H54 (cell line): ENCODE results near the gene SPIN2A.
"Not testable (repeated sequence)": the region's sequence is repeated elsewhere in the genome, so short reads cannot be mapped to it uniquely, and the experiment has no call there.

Experiments used
- DNase-seq: peaks from one replicate; pipeline ENCODE4 v3.0.0; 2011; ENCODE audit warnings: low spot score, mixed read lengths; ENCODE audit not compliant: insufficient read length
- FAIRE-seq: peaks from 3 replicates; lab custom pipeline; 2011; peaks lifted over from hg19 to GRCh38; lab: Jason Lieb, UNC
- POLR2A ChIP-seq: IDR thresholded peaks from 2 replicates; pipeline ENCODE4 v1.6.1; 2011; ENCODE audit warnings: low read depth, mild to moderate bottlenecking, low read length

The SPIN2A gene

DNA sequence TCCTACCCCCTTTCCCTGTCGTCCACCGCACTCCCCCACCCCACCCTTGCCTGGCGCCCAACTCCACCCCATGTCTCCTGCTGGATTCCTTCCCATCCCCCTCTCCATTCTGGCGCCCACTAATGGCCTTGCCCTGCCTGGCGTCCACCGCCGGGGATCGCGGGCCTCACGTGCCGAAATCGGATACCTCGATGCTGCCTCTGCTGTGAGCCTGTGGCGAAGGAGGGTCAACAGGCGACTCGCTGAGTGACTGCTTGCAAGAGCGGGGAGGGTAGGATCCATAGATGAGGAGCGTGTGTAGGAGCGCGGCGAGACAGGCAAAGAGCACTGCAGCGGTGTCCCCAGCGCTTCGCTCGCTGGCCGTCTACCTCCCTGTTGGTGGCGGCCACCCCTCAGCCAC, at the start of gene SPIN2A:
SPIN2A (minus strand) TSS at position 325 of the 400 bp plus-strand sequence. CDS start 800 bp downstream, outside the sequence.
- DNase-seq, FAIRE-seq: not testable (repeated sequence)

DNA sequence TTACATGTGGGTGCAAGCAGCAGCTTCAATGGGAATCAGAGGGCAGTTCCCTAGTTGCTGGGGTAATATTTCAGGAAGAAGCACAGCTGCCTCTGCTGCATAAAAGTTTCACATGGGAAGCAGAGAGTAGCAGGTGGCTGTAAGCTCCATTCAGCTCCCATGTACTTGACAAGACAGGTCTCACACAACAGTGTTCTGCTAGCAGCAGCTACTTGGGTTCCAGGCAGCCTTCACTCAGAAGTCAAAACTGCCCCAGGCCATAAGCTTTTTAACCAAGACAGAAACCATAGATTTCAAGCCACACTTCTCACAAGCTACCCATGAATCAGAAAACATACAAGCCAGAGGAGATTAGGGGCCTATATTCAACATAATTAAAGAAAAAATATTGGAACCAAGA, 41.4 kb upstream of the SPIN2A start:
- FAIRE-seq (no peak), DNase-seq (no peak)
- no peak for TF ChIP-seq POLR2A

DNA sequence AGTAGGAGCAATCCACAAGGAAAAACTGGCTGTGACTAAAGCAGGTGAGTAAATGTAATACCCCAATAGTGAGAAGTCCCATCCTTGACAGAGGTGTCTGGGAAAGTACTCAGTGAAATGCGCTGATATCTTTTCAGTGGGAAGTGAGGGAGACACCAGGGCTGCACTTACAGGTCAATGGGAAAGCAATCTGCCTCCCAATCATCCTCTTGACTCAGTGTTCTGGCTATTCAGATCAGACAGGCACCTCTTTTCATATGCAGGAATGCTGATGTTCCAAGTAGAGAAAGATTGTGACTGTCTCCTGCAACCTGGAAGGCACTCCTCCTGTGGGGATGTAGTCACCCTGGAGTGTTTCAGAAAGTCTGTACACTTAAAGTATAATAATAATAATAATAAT, 39.9 kb upstream of the SPIN2A start:
- DNase-seq (no peak), FAIRE-seq (no peak)
- no peak for TF ChIP-seq POLR2A

DNA sequence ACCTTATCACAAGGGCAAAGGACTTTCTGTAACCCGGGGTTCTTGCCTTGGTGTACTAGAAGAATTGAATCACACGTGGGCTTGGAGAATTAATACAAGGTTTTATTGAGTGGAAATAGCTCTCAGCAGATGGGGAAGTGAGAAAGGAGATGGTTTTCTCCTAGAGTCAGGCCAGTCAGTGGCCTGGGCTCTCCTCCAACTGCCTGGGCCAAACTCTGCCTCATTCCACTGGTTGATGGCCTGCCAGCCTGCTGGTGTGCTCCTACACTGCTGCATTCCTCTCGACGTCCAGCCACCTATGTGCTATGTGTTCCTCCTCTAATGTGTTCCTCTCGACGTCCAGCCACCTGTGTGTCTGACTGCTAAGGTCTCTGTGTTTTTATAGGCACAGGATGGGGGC, 35.3 kb upstream of the SPIN2A start:
- DNase-seq (no peak), FAIRE-seq (no peak)
- no peak for TF ChIP-seq POLR2A

DNA sequence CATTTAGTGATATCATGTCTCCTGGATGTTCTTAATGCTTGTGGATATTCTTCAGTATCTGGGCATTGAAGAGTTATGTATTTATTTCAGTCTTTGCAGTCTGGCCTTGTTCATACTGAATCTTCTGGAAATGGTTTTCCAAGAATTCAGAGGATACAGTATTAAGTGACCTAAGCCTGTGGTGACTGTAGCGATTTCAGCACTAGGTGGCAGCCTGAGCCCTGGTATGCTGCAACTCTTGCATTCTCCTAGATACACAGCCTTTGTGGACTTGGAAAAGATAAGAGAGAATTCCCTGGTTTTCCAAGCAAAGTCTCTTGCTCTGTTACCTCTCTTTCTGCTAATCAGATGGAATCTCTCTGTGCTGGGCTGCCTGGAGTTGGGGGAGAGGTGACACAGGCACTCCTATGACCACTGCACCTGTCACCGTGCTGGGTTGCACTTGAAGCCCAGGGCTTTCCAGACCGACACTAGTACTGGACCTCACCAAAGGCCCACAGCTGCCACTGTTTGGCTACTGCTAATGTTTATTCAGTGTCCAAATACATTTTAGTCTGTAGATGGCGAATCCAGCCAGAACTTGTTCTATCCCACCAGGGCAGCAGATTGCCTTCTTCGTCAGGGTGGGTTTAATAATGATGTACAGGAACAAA, 19.3 kb upstream of the SPIN2A start:
- no peak for FAIRE-seq
- TF ChIP-seq POLR2A: no peak
- no peak for DNase-seq

DNA sequence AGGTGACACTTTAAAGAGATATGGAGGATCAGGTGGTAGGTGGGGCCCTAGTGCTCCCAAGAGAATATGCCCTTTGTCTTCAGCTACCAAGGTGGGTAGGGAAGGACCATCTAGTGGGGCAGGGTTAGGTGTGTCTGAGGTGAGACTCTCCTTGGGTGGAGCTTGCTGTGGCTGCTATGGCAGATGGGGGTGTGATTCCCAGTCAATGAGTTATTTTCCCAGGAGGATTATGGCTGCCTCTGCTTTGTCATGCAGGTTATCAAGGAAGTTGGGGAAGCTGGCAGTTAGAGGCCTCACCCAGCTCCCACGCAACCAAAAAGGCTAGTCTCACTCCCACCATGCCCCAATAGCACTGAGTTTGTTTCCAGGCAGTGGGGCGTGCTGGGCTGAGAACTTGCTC, 18.0 kb upstream of the SPIN2A start:
- no peak for TF ChIP-seq POLR2A
- DNase-seq: no peak
- no peak for FAIRE-seq

DNA sequence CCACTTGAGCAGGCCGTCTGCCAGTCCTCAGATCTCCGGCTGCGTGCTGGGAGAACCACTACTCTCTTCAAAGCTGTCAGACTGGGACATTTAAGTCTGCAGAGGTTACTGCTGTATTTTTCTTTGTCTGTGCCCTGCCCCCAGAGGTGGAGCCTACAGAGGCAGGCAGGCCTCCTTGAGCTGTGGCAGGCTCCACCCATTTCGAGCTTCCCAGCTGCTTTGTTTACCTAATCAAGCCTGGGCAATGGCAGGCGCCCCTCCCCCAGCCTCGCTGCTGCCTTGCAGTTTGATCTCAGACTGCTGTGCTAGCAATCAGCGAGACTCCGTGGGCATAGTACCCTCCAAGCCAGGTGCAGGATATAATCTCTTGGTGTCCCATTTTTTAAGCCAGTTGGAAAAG, 15.0 kb upstream of the SPIN2A start:
- not testable (repeated sequence) for FAIRE-seq, DNase-seq

DNA sequence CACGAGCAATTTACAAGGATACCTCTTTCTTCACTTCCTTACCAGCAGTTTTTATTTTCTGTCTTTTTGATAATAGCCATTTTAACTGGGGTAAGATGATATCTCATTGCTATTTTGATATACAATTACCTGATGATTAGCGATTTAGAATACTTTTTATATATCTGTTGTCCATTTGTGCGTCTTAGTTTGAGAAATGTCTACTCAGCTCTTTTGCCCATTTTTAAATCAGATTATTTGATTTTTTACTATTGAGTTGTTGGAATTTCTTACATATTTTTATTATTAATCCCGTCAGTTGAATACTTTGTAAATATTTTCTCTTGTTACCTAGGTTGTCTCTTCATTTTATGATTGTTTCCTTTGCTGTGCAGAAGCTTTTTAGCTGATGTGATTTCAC, 1.5 kb upstream of the SPIN2A start:
- FAIRE-seq (no peak), DNase-seq (no peak)
- no peak for TF ChIP-seq POLR2A

DNA sequence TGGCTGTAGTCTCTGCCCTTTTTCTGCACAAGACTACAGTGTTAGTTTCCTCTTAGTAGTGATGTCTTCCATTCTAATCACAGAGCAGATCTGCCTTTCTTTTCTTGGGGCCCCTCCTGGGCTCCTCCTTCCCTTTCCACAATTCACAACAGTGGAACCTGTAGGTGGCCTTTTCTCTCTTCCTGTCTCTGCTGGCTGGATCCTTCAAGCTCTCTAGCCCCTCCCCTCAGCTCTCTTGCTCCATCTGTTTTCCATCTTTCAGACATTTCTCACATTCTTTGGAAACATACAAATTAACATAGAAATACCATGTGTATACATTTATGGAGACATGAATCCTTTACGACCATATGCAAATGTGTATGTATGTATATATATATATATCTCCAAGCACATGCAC, 304 bp upstream of the SPIN2A start:
- TF ChIP-seq POLR2A: no peak
- no peak for DNase-seq

DNA sequence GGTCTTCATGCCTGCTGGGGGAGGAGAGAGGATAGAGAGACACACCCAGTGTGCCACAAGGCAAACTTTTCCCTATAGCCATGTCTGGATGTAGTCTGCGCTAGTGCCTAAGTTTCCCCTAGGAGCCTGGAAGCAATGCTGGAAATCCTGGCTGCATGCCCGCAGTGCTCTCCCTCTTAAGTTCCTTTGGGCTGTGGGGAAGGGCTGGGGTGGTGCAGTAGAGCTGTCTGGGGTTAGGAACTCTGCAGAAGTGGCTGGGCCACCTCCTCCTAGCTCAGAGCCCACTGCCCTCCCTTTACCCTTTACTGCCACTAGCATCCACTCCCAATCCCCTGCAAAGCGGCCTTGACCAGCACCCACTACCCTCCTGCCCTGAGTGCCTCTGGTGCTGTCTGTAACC, 608 bp downstream of the SPIN2A start:
- not testable (repeated sequence) for DNase-seq, FAIRE-seq

More for the DNA sequence above, 304 bp upstream of the SPIN2A start:
- no peak for FAIRE-seq

DNA sequence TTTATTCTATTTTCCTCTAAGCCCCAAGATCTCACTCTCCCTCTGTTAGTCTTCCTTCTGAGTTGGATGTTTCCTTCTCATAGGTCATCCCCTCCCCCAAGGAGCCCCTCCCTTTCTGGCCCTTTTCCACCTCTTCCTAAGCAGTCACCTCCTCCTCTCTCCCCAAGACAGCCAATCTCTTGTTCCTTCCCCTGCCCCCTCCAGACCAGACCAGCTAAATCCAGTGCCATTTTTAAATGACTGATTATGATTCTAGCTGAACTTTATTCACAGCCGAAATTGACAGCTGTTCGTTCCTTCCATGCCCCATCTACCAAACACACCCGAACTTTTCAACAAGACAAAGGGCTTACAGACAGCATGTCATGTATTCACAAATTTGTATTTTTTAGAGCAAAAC, 1.9 kb downstream of the SPIN2A start:
- DNase-seq (no peak), FAIRE-seq (no peak)
- TF ChIP-seq POLR2A: no peak

DNA sequence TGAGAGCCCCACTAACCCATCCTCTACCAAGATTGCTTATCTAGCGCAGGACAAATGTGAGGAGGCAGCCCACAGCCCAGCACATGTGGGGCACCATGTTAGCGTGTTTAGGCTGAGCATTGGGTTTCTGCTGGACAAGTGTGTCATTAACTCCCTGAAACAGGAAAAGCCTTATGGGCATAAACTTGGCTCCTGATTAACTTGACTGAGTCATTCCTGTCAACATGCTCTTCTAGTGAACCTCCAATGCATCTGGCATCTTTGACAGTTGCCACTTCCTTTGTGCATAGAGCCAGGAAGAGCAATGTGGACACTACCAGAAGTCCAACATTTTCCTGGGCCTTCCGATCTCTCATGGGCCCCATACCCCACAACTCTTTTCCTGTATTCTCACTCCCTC, 2.5 kb downstream of the SPIN2A start:
- no peak for DNase-seq
- FAIRE-seq: no peak
- no peak for TF ChIP-seq POLR2A

DNA sequence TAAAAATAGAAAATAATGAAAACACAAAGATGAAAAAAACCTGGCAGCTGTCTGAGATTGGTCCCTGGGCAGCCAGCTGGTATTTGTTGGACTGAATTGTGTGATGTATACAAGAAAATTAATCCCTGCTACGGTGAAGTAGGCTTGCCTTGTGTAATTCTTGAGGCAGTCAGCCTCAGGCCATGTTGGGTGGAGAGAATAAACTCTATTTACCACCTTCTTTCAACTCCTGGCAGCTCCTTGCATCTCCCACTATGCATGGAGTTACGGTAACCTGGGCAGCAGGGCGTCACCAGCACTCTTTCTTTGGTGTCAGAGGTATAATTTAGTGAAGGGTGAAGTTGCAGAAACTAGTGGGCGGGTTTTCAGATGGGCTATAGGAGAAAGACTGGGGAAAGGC, 3.5 kb downstream of the SPIN2A start:
- DNase-seq (no peak), FAIRE-seq (no peak)
- TF ChIP-seq POLR2A: no peak

DNA sequence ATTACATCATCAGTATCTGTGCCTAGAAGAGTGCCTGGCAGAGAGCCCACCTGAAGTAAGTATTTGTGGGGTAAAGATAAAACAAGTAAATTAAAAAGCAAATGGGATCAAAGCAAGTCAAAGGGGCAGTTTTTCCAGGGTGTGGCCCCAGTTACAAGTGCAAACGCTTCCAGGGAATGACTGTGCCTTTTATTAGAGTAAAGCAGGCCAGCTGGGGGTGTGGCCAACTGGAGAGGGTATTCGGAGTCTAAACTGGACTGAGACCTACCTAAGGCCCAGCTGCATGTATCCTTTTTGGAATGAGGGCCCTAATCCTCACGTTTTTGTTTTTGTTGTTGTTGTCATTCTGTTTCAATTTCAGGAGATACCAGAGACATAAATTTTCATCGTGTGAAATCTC, 3.9 kb downstream of the SPIN2A start:
- not testable (repeated sequence) for FAIRE-seq, DNase-seq

DNA sequence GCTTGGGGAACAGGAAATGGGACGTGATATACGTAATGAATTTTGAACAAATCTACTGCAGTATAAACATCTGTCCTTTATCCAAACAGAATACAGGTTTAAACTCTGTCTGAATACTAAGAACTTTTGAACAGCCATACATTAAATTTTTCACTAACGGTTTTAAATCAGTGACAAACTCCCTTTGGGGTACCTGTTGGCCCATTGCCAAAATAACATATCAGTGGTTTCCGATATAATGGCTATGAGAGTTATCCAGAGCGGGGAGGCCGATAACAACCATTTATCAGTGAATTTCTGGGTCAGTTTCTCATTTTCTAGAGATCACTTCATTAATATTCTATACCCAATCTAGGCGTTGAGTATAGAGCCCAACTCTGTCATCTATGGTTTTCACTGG, 5.2 kb downstream of the SPIN2A start:
- DNase-seq: no peak
- no peak for FAIRE-seq
- TF ChIP-seq POLR2A: no peak

DNA sequence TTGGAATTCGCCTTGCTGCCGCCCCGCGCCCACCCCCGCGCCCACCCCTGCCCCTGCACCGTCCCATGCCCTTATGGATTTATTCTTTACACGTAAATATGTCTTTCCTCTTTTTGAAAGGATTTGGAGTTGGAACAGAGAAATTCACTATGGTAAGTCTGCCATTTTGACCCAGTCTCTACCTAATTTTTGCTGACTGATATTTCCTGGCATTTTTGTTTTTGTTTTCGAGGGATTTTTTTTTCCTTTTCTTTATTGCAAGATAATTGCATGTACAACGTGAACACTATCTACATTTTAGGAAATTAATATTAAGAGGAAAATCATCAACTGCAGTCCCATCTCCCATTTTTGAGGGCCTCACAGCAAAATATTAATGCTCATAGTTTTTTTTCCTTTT, 15.4 kb downstream of the SPIN2A start:
- FAIRE-seq: no peak
- no peak for TF ChIP-seq POLR2A
- DNase-seq: no peak
